GM23338 (cell line): ENCODE data around the gene ILK. TPM values are rescaled to one million over a fixed set of nuclear protein-coding genes. Genes with fewer than 3 reads are reported as not detected.

Experiments used
- ATAC-seq: fragments of 200-7000 bp; cut with Tn5 transposase; 3 replicates; pipeline ENCODE4 v1.9.1; 2020
- DNase-seq: peaks from one replicate; pipeline ENCODE4 v3.0.0-alpha.2; 2015; ENCODE audit warnings: low spot score
- H2AFZ ChIP-seq: fragments of 200-600 bp; sonication (generic); 2 replicates; pipeline ENCODE4 v1.8.0; 2016; ENCODE audit warnings: antibody characterized with exemption, mild to moderate bottlenecking, moderate library complexity
- H3F3A ChIP-seq: fragments of 200-600 bp; sonication (generic); replicated peaks from 2 replicates; pipeline ENCODE4 v1.8.0; 2017; ENCODE audit warnings: antibody characterized with exemption, mixed run types, low read depth
- H3K27ac ChIP-seq: fragments of 200-600 bp; sonication (generic); 2 replicates; pipeline ENCODE4 v1.6.1; 2016; ENCODE audit warnings: low read depth
- H3K27me3 ChIP-seq: fragments of 200-600 bp; sonication (generic); 2 replicates; pipeline ENCODE4 v1.8.0; 2016; ENCODE audit warnings: mild to moderate bottlenecking, mixed run types, moderate library complexity; ENCODE audit not compliant: insufficient read depth
- H3K36me3 ChIP-seq: fragments of 200-600 bp; sonication (generic); 2 replicates; pipeline ENCODE4 v1.8.0; 2016; ENCODE audit warnings: mild to moderate bottlenecking; ENCODE audit not compliant: insufficient read depth
- H3K4me1 ChIP-seq: fragments of 200-600 bp; sonication (generic); 2 replicates; pipeline ENCODE4 v1.8.0; 2016; ENCODE audit warnings: mild to moderate bottlenecking, moderate library complexity; ENCODE audit not compliant: insufficient read depth
- H3K4me2 ChIP-seq: fragments of 200-600 bp; sonication (generic); 2 replicates; pipeline ENCODE4 v1.7.1; 2017; ENCODE audit warnings: mixed run types
- H3K4me3 ChIP-seq: fragments of 200-600 bp; sonication (generic); 2 replicates; pipeline ENCODE4 v1.6.1; 2016; ENCODE audit warnings: mixed run types
- H3K79me2 ChIP-seq: fragments of 200-600 bp; sonication (generic); replicated peaks from 2 replicates; pipeline ENCODE4 v1.8.0; 2017; ENCODE audit warnings: mild to moderate bottlenecking; ENCODE audit not compliant: insufficient read depth
- H3K9me2 ChIP-seq: fragments of 200-600 bp; sonication (generic); 2 replicates; pipeline ENCODE4 v1.8.0; 2017; ENCODE audit not compliant: insufficient read depth
- H4K20me1 ChIP-seq: fragments of 200-600 bp; sonication (generic); replicated peaks from 2 replicates; pipeline ENCODE4 v1.8.0; 2017; ENCODE audit warnings: mild to moderate bottlenecking; ENCODE audit not compliant: insufficient read depth
- H3K27ac Mint-ChIP-seq: 2 replicates; pipeline ENCODE4 v1.8.0; 2020; ENCODE audit warnings: inconsistent platforms, mild to moderate bottlenecking, moderate library complexity, mixed read lengths
- H3K27me3 Mint-ChIP-seq: 3 replicates; pipeline ENCODE4 v1.8.0; 2022; ENCODE audit warnings: low read depth, mild to moderate bottlenecking, moderate library complexity, mixed read lengths, inconsistent platforms; ENCODE audit not compliant: insufficient read depth, poor library complexity
- H3K36me3 Mint-ChIP-seq: 3 replicates; pipeline ENCODE4 v1.8.0; 2021; ENCODE audit warnings: low read depth, mild to moderate bottlenecking, inconsistent platforms, moderate library complexity, mixed read lengths
- H3K4me1 Mint-ChIP-seq: 3 replicates; pipeline ENCODE4 v1.8.0; 2020; ENCODE audit warnings: mild to moderate bottlenecking, inconsistent platforms, mixed read lengths
- H3K4me3 Mint-ChIP-seq: 3 replicates; pipeline ENCODE4 v1.8.0; 2021; ENCODE audit warnings: moderate library complexity, mild to moderate bottlenecking, inconsistent platforms, mixed read lengths
- H3K9me3 Mint-ChIP-seq: 3 replicates; pipeline ENCODE4 v1.8.0; 2020; ENCODE audit warnings: moderate library complexity, mild to moderate bottlenecking, inconsistent platforms, mixed read lengths
- CREB1 ChIP-seq: fragments of 250-450 bp; sonication (Bioruptor Pico); IDR thresholded peaks from 2 replicates; pipeline ENCODE4 v1.5.0; 2020; ENCODE audit warnings: low read depth, mild to moderate bottlenecking, moderate library complexity
- CTCF ChIP-seq, 2 experiments: fragments of 200-600 bp in 1 of 2; sonication (generic) in 1 of 2; conservative IDR thresholded peaks; 2 replicates each; pipeline versions ENCODE4 v1.5.1 to v1.6.1; 2016 to 2017; ENCODE audit warnings: antibody characterized with exemption in 2 of 2, low read depth in 2 of 2, mild to moderate bottlenecking in 2 of 2, moderate library complexity in 1 of 2
- ETS1 ChIP-seq: IDR thresholded peaks from 2 replicates; pipeline ENCODE4 v1.6.1; 2016; ENCODE audit warnings: antibody characterized with exemption
- EZH2 ChIP-seq: fragments of 200-600 bp; sonication (generic); IDR thresholded peaks from one replicate; pipeline ENCODE4 v1.8.0; 2017; ENCODE audit warnings: antibody characterized with exemption, mild to moderate bottlenecking, low read depth; ENCODE audit not compliant: unreplicated experiment
- EZH2phosphoT487 ChIP-seq: fragments of 200-600 bp; sonication (generic); IDR thresholded peaks from one replicate; pipeline ENCODE4 v1.8.1; 2018; ENCODE audit warnings: antibody characterized with exemption; ENCODE audit not compliant: unreplicated experiment
- JUNB ChIP-seq: IDR thresholded peaks from one replicate; pipeline ENCODE4 v1.6.1; 2016; ENCODE audit warnings: antibody characterized with exemption; ENCODE audit not compliant: unreplicated experiment
- NANOG ChIP-seq: IDR thresholded peaks from 2 replicates; pipeline ENCODE4 v1.6.1; 2016; ENCODE audit warnings: antibody characterized with exemption, borderline replicate concordance
- POLR2AphosphoS5 ChIP-seq: IDR thresholded peaks from 2 replicates; pipeline ENCODE4 v1.6.1; 2016; ENCODE audit warnings: antibody characterized with exemption, low read depth
- REST ChIP-seq: IDR thresholded peaks from one replicate; pipeline ENCODE4 v1.6.1; 2018; ENCODE audit warnings: antibody characterized with exemption; ENCODE audit not compliant: unreplicated experiment
- STAT1 ChIP-seq: IDR thresholded peaks from one replicate; pipeline ENCODE4 v1.6.1; 2016; ENCODE audit warnings: antibody characterized with exemption; ENCODE audit not compliant: unreplicated experiment
- ZNF114 ChIP-seq: fragments of 250-450 bp; sonication (Bioruptor Pico); IDR thresholded peaks from 2 replicates; pipeline ENCODE4 v1.5.0; 2020; ENCODE audit warnings: mild to moderate bottlenecking, moderate library complexity
- ZNF331 ChIP-seq: fragments of 250-450 bp; sonication (Bioruptor Pico); IDR thresholded peaks from 2 replicates; pipeline ENCODE4 v1.5.0; 2020; ENCODE audit warnings: low read depth, mild to moderate bottlenecking, moderate library complexity
- ZNF462 ChIP-seq: fragments of 250-450 bp; sonication (Bioruptor Pico); IDR thresholded peaks from 2 replicates; pipeline ENCODE4 v1.5.0; 2020; ENCODE audit warnings: mild to moderate bottlenecking, moderate library complexity
- polyA plus RNA-seq: library from polyadenylated mRNA; unstranded; fragments of >200 nt; fragmentation: Nextera tagmentation; extraction: Ambion mirVana; gene quantifications from 2 replicates; pipeline ENCODE4 v1.2.1, GENCODE V29; 2016
- total RNA-seq: library from RNA; depleted of rRNA; stranded (reverse); fragments of >200 nt; shearing (Covaris generic); gene quantifications from 2 replicates; pipeline ENCODE4 v1.2.3, GENCODE V29; 2014

ILK gene
- total and polyA plus RNA-seq, 2 experiments from 2014 or later = 62.6 to 91.0 TPM

- no peak overlapping the region for H3K4me3 Mint-ChIP-seq
- H3K4me1 ChIP-seq = no peaks in the 10 kb centered on the region; the same call in 1 of the 2 replicates
- peaks cover 40% of the 10 kb centered on the region for H3K27me3 ChIP-seq
- no peaks in the 10 kb centered on the region; the same call in 1 of the 2 replicates for H3F3A ChIP-seq
- no peak overlapping the region for H3K4me2 ChIP-seq
- H3K27me3 Mint-ChIP-seq = peaks cover 38% of the 10 kb centered on the region
- H3K79me2 ChIP-seq = no peaks in the 10 kb centered on the region
- peaks cover 13% of the 10 kb centered on the region for H3K36me3 Mint-ChIP-seq
- no peak overlapping the region for H3K4me3 ChIP-seq
- H3K9me3 Mint-ChIP-seq = no peaks in the 10 kb centered on the region; the same call in 2 of the 3 replicates
- H3K36me3 ChIP-seq = no peaks in the 10 kb centered on the region
- H3K27ac Mint-ChIP-seq = no peak overlapping the region
- peaks cover 9% of the 10 kb centered on the region for H3K4me1 Mint-ChIP-seq
- TF ChIP-seq ZNF331 = no peak
- TF ChIP-seq EZH2 = no peak
- no peak for TF ChIP-seq REST
- no peak for TF ChIP-seq JUNB
- no peak for TF ChIP-seq NANOG
- no peak for TF ChIP-seq POLR2AphosphoS5
- no peak for TF ChIP-seq ETS1
- no peak for TF ChIP-seq EZH2phosphoT487
- no peak for TF ChIP-seq ZNF462 (CRISPR knock-in tag)
- TF ChIP-seq ZNF114 (CRISPR knock-in tag) = no peak
- TF ChIP-seq CREB1 (CRISPR knock-in tag) = no peak
- TF ChIP-seq STAT1 = no peak
- TF ChIP-seq CTCF (conservative IDR thresholded peaks at IDR 0.05; ENCODE audit: low read depth in 2 of 2) = no peak
- H3K27ac ChIP-seq = no peak overlapping the region
- ATAC-seq (no peak), DNase-seq (no peak)
- H4K20me1 ChIP-seq = no peaks in the 10 kb centered on the region
- H2AFZ ChIP-seq = no peak overlapping the region
- no peaks in the 10 kb centered on the region for H3K9me2 ChIP-seq
These were observed 24.2 kb downstream of the ILK start for GRCh38 chr11:6627762-6628241.
